Measurements from ENCODE around the gene NTHL1. TPM values are rescaled to one million over a fixed set of nuclear protein-coding genes. Genes with fewer than 3 reads are reported as not detected.

The NTHL1 gene
- total RNA-seq, result 32.9 and 33.2 TPM in 2 replicates

GRCh38 chr16:2047330-2048115, at the start of gene NTHL1, which contains the start of gene TSC2:
Gene NTHL1, minus strand, starts transcription at chr16:2047834. Its CDS starts 11 bp downstream, at chr16:2047823.
Gene TSC2, plus strand, starts transcription at chr16:2047985. Its CDS starts 631 bp downstream, at chr16:2048616.
- intact Hi-C loops (cut with micrococcal nuclease), result loop anchor here (1.0 kb wide), 2 partner anchors 24 to 108 kb away; partner anchors contain the start of gene TRAF7

- intact Hi-C loops (cut with micrococcal nuclease), result no loop called here
These were observed 49.4 kb upstream of the NTHL1 start for GRCh38 chr16:2096853-2097595.

DNA sequence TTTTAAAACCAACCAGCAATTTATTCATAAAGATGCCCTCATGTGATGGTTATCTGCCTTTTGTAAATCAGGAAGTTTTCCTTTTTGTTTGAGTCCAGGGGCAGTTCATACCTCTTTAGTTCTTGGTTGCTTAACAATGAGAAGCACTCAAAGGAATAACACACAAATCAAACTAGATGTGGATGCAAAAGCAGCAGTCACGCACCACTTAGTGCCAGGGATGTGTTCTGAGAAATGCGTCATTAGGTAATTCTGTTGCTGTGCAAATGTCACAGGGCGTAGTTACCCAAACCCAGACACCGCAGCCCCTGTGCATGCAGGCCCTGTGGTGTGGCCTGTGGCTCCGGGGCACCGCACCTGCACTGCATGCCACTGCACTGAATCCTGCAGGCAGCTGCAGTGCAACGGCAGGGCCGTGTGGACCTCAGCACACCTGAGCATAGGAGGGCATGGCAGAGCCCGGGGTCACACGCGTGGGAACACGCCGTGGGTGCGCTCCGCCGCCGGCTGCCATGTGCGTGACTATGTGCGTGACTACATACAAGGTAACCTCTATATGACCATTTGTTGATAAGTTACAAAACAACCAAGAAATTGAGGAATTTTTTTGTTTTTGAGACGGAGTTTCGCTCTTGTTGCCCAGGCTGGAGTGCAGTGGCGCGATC, 48.4 kb upstream of the NTHL1 start:
- intact Hi-C loops (cut with micrococcal nuclease), result no loop called here

DNA sequence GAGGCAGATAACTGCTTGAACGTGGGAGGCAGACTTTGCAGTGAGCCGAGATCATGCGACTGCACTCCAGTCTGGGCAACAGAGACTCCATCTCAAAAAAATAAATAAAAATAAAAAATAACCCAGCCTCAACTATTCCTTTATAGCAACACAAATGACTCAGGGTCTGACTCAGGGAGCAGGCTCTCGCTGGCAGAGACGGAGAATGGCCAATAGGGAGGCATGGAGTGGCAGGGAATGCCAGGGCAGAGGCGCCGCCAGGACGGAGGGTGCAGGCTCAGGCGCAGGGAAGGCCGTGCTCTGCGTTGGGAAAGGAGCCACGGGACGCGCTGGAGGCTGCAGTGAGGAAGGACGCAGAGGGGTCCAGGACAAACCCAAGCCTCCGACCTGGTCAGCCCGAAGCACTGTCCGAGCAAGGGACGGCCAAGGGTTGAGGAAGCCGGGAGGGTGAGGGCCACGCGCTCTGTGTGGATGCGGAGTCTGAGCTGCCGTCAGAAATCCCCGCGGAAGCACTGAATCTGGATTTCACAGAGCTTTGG, 47.8 kb upstream of the NTHL1 start:
- intact Hi-C loops (cut with micrococcal nuclease), result no loop called here

DNA sequence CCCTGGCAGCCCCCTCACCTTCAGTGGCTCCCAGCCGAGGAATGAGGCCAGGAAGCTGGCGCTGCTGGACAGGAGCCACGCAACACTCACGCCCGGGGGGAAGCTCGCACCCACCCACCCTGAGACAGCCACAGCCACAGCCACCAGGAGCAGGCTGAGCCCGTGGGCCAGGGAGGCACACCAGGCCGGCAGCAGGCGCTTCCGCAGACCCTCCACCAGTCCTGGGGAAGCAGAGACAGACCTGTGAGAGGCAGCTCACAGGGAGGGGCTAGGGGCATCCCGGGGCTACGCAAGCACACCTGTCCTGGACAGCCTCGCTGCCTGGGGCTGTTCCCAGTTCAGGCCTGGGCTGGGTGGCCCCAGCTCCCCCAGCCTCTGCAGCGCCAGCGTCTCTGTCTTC, 46.2 kb upstream of the NTHL1 start:
- intact Hi-C loops (cut with micrococcal nuclease), result no loop called here

DNA sequence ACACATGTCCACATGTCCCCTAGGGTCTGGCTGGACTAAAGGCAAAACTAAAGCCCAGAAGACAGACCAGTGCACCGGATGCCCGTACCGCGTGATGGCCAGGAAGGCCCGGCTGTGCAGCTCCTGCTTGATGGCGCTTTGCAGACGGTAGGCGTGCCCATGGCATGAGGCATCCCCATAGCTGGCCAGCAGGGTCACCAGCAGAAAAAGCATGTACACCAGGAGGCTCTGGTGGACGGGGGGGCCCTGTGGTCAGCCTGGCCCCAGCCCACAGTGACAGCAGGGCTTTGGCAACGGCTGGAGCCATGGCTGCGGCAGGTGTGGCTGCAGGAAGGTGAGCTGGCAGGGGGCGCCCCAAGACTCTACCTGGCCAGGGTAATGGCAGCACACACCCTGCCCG, 45.2 kb upstream of the NTHL1 start:
- intact Hi-C loops (cut with micrococcal nuclease), result no loop called here

DNA sequence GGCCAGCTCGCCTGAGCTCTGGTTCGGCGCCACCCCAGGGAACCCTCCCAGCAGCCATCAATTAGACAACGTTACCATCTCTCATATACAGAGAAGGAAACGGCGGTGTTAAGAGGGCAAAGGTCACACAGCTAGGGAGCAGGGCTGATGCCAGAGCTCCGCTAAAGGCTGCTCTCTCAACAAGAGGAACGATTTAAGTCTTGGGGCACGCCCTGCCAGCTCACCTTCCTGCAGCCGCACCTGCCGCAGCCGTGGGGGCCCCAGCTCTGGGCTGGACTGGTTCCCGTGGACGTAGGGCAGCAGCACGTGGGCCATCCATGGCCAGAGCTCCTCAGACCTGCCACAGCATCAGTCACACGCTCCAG, 44.6 kb upstream of the NTHL1 start:
- intact Hi-C loops (cut with micrococcal nuclease), result no loop called here

GRCh38 chr16:2091547-2092255, 44.1 kb upstream of the NTHL1 start:
- intact Hi-C loops (cut with micrococcal nuclease), result no loop called here

- intact Hi-C loops (cut with micrococcal nuclease), result no loop called here
These were observed 43.3 kb upstream of the NTHL1 start for GRCh38 chr16:2090777-2091546.

- intact Hi-C loops (cut with micrococcal nuclease), result no loop called here
These were observed 42.8 kb upstream of the NTHL1 start for GRCh38 chr16:2090481-2090776.

DNA sequence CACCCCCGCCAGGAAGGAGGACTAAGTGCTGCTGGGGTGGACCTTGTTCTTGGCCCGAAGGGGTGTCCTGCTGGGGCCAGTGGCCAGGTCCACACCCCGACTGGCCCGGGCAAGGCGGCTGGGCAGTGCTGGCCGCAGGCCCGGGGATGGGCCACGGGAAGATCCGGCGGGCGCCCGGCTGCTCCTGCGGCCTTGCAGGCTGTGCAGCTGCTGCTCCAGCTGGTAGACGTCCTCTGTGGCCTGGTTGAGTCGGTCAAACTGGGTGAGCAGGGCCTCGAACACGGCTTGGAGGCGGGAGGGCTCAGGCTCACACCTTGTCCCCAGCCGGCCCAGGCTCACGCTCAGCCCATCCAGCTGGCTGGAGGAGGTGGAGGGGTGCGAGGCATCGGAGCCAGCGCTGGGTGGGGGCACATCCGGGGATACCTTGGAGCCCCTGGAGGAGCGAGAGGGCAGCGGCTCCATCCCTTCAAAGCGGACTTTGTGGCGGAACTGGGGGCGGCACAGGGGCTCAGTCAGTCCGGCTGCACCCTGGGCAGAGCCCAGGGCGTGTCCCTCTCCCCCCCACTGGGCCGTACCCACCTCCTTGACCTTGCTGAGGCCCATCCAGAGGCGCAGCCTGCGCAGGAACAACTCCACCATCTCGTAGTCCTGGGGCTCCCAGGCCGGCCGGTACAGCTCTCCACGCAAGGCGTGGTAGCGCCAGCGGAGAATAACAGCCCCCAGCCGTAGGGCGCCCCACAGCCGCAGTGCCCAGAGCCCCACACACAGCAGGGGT, 42.3 kb upstream of the NTHL1 start:
- intact Hi-C loops (cut with micrococcal nuclease), result no loop called here

GRCh38 chr16:2088759-2089358, 41.2 kb upstream of the NTHL1 start:
- intact Hi-C loops (cut with micrococcal nuclease), result no loop called here

GRCh38 chr16:2087748-2088631, 40.4 kb upstream of the NTHL1 start:
- intact Hi-C loops (cut with micrococcal nuclease), result no loop called here

DNA sequence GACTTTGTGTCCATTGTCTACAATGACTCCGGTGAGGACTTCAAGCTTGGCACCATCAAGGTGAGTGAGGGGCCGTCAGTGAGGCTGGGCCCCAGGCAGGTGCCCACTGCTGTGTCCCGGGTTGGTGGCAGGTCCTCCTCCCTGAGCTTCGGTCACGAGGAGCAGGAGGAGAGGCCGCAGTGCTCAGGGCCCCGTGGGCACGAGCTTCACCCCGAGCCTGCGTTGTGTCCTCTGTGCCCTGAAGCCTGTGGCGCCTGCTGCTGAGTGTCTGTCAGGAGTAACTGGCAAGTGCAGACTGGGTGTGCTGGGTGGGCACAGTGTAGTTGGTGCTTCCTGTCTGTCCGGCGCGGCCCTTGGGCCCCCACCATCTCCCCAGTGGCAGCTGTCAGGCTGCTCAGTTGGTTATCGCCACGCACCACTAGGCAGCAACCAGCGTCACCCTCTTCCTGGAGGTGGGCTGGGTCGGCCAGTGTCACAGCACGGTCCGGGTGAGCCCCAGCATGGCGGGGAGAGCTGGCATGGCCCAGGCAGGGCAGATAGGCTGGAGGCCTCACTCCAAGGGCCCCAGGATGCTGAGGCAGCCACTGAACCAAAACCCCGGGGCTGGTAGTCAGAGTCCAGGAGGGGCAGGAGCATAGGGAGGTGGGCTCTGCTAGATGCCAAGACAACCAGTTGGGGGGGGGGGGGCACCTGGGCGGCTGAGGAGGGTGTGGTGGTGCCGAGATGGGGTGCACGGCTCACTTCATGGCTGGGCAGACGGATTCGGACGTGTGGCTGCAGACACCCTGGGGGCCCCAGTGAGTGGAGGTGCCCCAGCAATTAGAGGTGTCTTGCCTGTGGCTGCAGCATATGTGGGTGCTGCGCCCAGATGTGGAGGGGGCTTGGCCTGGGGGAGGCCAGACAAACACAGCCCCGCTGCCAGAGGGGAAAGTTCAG, 39.4 kb upstream of the NTHL1 start:
- intact Hi-C loops (cut with micrococcal nuclease), result no loop called here

- intact Hi-C loops (cut with micrococcal nuclease), result no loop called here
These were observed 38.6 kb upstream of the NTHL1 start for GRCh38 chr16:2086106-2086742.

DNA sequence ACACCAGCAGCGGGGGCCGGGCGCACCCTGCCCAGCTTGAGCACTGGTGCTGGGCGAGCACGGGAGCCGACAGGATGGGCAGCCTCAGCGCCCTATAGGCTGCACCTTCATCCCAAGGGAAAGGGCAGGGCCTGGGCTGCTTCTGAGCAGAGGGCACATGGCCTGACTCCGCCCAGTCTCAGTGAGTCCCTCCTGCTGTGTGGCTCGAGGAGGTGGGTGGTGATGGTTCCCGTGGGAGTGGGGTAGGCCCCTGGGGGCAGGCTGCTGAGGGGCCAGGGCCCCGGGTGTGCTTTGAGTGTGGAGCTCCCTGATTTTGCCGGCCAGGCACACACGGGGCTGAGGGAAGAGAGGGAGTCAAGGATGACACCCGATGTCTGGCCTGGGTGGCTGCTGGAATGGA, 38.0 kb upstream of the NTHL1 start:
- intact Hi-C loops (cut with micrococcal nuclease), result no loop called here
